ENCODE data around the gene TYMS.

DNA sequence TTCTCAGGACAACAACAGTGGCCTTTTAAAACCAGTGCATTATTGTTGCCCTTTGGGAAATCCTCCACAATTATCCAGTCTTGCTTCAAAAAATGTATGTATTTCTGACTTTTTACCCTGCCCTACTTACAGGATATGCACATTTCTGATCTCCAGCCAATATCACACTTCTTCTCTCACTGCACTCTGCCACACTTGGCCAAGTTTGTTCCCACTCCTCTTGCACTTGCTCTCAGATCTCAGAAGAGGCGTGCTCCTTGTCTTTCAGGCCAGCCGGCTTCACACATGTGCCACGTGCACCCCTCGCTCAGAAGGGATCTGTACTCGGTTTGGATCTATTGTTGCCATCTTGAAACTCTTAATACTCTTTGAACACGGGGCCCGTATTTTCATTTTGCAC, 45.3 kb upstream of the TYMS start:
- TF ChIP-seq POLR2A (IDR thresholded peaks at IDR 0.05) (no peak), CTCF (IDR thresholded peaks at IDR 0.05) (no peak)

All from esophagus squamous epithelium (tissue), 4 donors.